Mesenchymal stem cell (in vitro differentiated cells and primary cell): ENCODE data around the gene CD207.

Source experiments
- DNase-seq: peaks from one replicate; pipeline ENCODE4 v3.0.0-alpha.2; 2013
- H2AFZ ChIP-seq: one replicate; pipeline ENCODE4 v1.6.1; 2013; ENCODE audit warnings: low read depth, mild to moderate bottlenecking, control low read depth, inconsistent platforms, low read length, moderate library complexity
- H2AK5ac ChIP-seq: 2 replicates; pipeline ENCODE4 v1.6.1; 2013; ENCODE audit warnings: low read length, moderate library complexity, mild to moderate bottlenecking, inconsistent platforms; ENCODE audit not compliant: severe bottlenecking
- H2BK120ac ChIP-seq: one replicate; pipeline ENCODE4 v1.6.1; 2013; ENCODE audit warnings: low read depth, mild to moderate bottlenecking, inconsistent platforms, low read length, moderate library complexity
- H2BK12ac ChIP-seq, 2 experiments: one replicate each; pipeline ENCODE4 v1.6.1; 2013; ENCODE audit warnings: inconsistent platforms in 2 of 2, low read length in 2 of 2, mild to moderate bottlenecking in 2 of 2, moderate library complexity in 2 of 2, control low read depth in 1 of 2
- H2BK15ac ChIP-seq: one replicate; pipeline ENCODE4 v1.6.1; 2013; ENCODE audit warnings: mild to moderate bottlenecking, low read depth, inconsistent platforms; ENCODE audit not compliant: poor library complexity, severe bottlenecking
- H2BK5ac ChIP-seq: 2 replicates; pipeline ENCODE4 v1.6.1; 2013; ENCODE audit warnings: low read depth, mild to moderate bottlenecking, low read length, control low read depth, inconsistent platforms; ENCODE audit not compliant: poor library complexity, severe bottlenecking
- H3K14ac ChIP-seq, 2 experiments: one replicate each; pipeline ENCODE4 v1.6.1; 2013; ENCODE audit warnings: inconsistent platforms in 2 of 2, low read length in 2 of 2, control low read depth in 1 of 2, mild to moderate bottlenecking in 1 of 2, moderate library complexity in 1 of 2
- H3K18ac ChIP-seq, 2 experiments: one replicate each; pipeline ENCODE4 v1.6.1; 2013; ENCODE audit warnings: inconsistent platforms in 2 of 2, low read length in 2 of 2, control low read depth in 1 of 2, low read depth in 1 of 2, mild to moderate bottlenecking in 1 of 2
- H3K23ac ChIP-seq, 2 experiments: one replicate each; pipeline ENCODE4 v1.6.1; 2013; ENCODE audit warnings: inconsistent platforms in 2 of 2, low read length in 2 of 2, mild to moderate bottlenecking in 2 of 2, moderate library complexity in 2 of 2, control low read depth in 1 of 2
- H3K27ac ChIP-seq: 2 replicates; pipeline ENCODE4 v1.5.1; 2013; ENCODE audit warnings: mild to moderate bottlenecking, moderate library complexity, low read length, control low read depth, inconsistent platforms; ENCODE audit not compliant: poor library complexity, severe bottlenecking
- H3K27me3 ChIP-seq, 2 experiments: 2 replicates each; pipeline versions ENCODE4 v1.6.1 to v1.7.0; 2013; ENCODE audit warnings: low read length in 2 of 2, mild to moderate bottlenecking in 2 of 2, moderate library complexity in 2 of 2, control low read depth in 1 of 2, inconsistent platforms in 1 of 2; ENCODE audit not compliant: control insufficient read depth in 1 of 2, insufficient read depth in 1 of 2
- H3K36me3 ChIP-seq, 2 experiments: 2 replicates each; pipeline versions ENCODE4 v1.6.1 to v1.7.0; 2013; ENCODE audit warnings: low read length in 2 of 2, control low read depth in 1 of 2, inconsistent platforms in 1 of 2, low read depth in 1 of 2, mild to moderate bottlenecking in 1 of 2; ENCODE audit not compliant: insufficient read depth in 2 of 2, control insufficient read depth in 1 of 2
- H3K4ac ChIP-seq, 2 experiments: one replicate each; pipeline ENCODE4 v1.6.1; 2013; ENCODE audit warnings: inconsistent platforms in 2 of 2, low read length in 2 of 2, mild to moderate bottlenecking in 2 of 2, moderate library complexity in 2 of 2, control low read depth in 1 of 2, low read depth in 1 of 2
- H3K4me1 ChIP-seq: 2 replicates; pipeline ENCODE4 v1.6.1; 2013; ENCODE audit warnings: low read depth, low read length, control low read depth; ENCODE audit not compliant: control insufficient read depth, insufficient read depth
- H3K4me2 ChIP-seq: 2 replicates; pipeline ENCODE4 v1.6.1; 2013; ENCODE audit warnings: low read length, mild to moderate bottlenecking, inconsistent platforms; ENCODE audit not compliant: poor library complexity, severe bottlenecking
- H3K4me3 ChIP-seq, 2 experiments: 2 replicates each; pipeline versions ENCODE4 v1.5.1 to v1.7.0; 2013; ENCODE audit warnings: low read length in 2 of 2, mild to moderate bottlenecking in 2 of 2, control low read depth in 1 of 2, low read depth in 1 of 2; ENCODE audit not compliant: insufficient read depth in 1 of 2
- H3K79me1 ChIP-seq: replicated peaks from 2 replicates; pipeline ENCODE4 v1.6.1; 2013; ENCODE audit warnings: mild to moderate bottlenecking, control low read depth, low read length, inconsistent platforms; ENCODE audit not compliant: poor library complexity, severe bottlenecking
- H3K9ac ChIP-seq: 2 replicates; pipeline ENCODE4 v1.7.0; 2013; ENCODE audit warnings: mild to moderate bottlenecking, low read length, moderate library complexity
- H3K9me3 ChIP-seq: 2 replicates; pipeline ENCODE4 v1.7.0; 2013; ENCODE audit warnings: mild to moderate bottlenecking, low read length; ENCODE audit not compliant: control insufficient read depth
- H4K8ac ChIP-seq: one replicate; pipeline ENCODE4 v1.6.1; 2013; ENCODE audit warnings: inconsistent platforms, mild to moderate bottlenecking, low read length, moderate library complexity
- H4K91ac ChIP-seq: one replicate; pipeline ENCODE4 v1.6.1; 2013; ENCODE audit warnings: mild to moderate bottlenecking, low read length, inconsistent platforms
- WGBS: methylation state at CpG from one replicate; pipeline ENCODE4 v1.1.7; 2013; ENCODE audit warnings: mixed read lengths; 5-methylcytosine and 5-hydroxymethylcytosine counted together

The CD207 gene

GRCh38 chr2:70820499-70820898 is 15.1 kb downstream of the CD207 start, which contains the start of gene CLEC4F:
TSS of gene CLEC4F (minus strand) at chr2:70820599. CDS start at chr2:70820523, 76 bp downstream.
- no peak within 1 kb of the TSS for H3K4me2 ChIP-seq
- H2AFZ ChIP-seq, result no peak within 1 kb of the TSS
- H3K14ac ChIP-seq, result no peak within 1 kb of the TSS
- no peaks in the 10 kb centered on the region for H3K4me1 ChIP-seq
- no peak within 1 kb of the TSS for H3K9ac ChIP-seq
- no peak within 1 kb of the TSS for H3K27ac ChIP-seq
- no peak within 1 kb of the TSS for H4K91ac ChIP-seq
- no peak within 1 kb of the TSS for H4K8ac ChIP-seq
- no peaks in the 10 kb centered on the region for H3K79me1 ChIP-seq
- H2BK120ac ChIP-seq, result no peak within 1 kb of the TSS
- H3K9me3 ChIP-seq, result no peaks in the 10 kb centered on the region
- H3K27me3 ChIP-seq, result peaks cover 32 to 62% of the 10 kb centered on the region in 2 experiments
- no peak within 1 kb of the TSS for H3K18ac ChIP-seq
- no peak within 1 kb of the TSS for H3K23ac ChIP-seq
- H3K4ac ChIP-seq, result no peak within 1 kb of the TSS
- H2BK15ac ChIP-seq, result no peak within 1 kb of the TSS
- no peak within 1 kb of the TSS for H3K4me3 ChIP-seq
- 55% methylated on average over 7 of the region's 7 CpGs for WGBS
- H2AK5ac ChIP-seq, result no peak within 1 kb of the TSS
- DNase-seq, result no peak
- H2BK12ac ChIP-seq, result no peak within 1 kb of the TSS
- no peak within 1 kb of the TSS for H2BK5ac ChIP-seq
- H3K36me3 ChIP-seq, result no peaks in the 10 kb centered on the region

GRCh38 chr2:70817284-70817954 is 18.2 kb downstream of the CD207 start:
- Histone ChIP-seq H2BK15ac (no peak overlapping the region), H3K14ac (no peak overlapping the region), H3K4me1 (no peaks in the 10 kb centered on the region), H3K23ac (no peak overlapping the region), H3K4me2 (no peak overlapping the region), H3K79me1 (no peaks in the 10 kb centered on the region), H2BK120ac (no peak overlapping the region), H3K36me3 (no peaks in the 10 kb centered on the region), H2BK12ac (no peak overlapping the region), H3K27ac (no peak overlapping the region), H4K8ac (no peak overlapping the region), H3K9ac (no peak overlapping the region), H3K4me3 (no peak overlapping the region), H3K4ac (no peak overlapping the region), H3K9me3 (no peaks in the 10 kb centered on the region), H3K27me3 (peaks cover 27 to 79% of the 10 kb centered on the region in 2 experiments), H2AFZ (no peak overlapping the region), H4K91ac (no peak overlapping the region), H2BK5ac (no peak overlapping the region), H2AK5ac (no peak overlapping the region), H3K18ac (no peak overlapping the region)
- WGBS, result 89% methylated on average over 3 of the region's 3 CpGs
- DNase-seq, result no peak

- no peak overlapping the region for H3K9ac ChIP-seq
- no peak overlapping the region for H3K23ac ChIP-seq
- H3K36me3 ChIP-seq, result no peaks in the 10 kb centered on the region
- H2BK120ac ChIP-seq, result no peak overlapping the region
- no peak overlapping the region for H4K91ac ChIP-seq
- H3K4me1 ChIP-seq, result no peaks in the 10 kb centered on the region
- no peak overlapping the region for H2BK5ac ChIP-seq
- no peak overlapping the region for H3K4me3 ChIP-seq
- no peak overlapping the region for H2AK5ac ChIP-seq
- no peak overlapping the region for H3K4ac ChIP-seq
- H3K14ac ChIP-seq, result no peak overlapping the region
- no peaks in the 10 kb centered on the region for H3K9me3 ChIP-seq
- no peak overlapping the region for H3K18ac ChIP-seq
- H3K27me3 ChIP-seq, result peaks cover 32 to 79% of the 10 kb centered on the region in 2 experiments
- no peak overlapping the region for H4K8ac ChIP-seq
- DNase-seq, result no peak
- no peak overlapping the region for H2AFZ ChIP-seq
- no peak overlapping the region for H3K27ac ChIP-seq
- H3K79me1 ChIP-seq, result no peaks in the 10 kb centered on the region
- H2BK15ac ChIP-seq, result no peak overlapping the region
- no peak overlapping the region for H3K4me2 ChIP-seq
- no peak overlapping the region for H2BK12ac ChIP-seq
- 63% methylated on average over 4 of the region's 5 CpGs for WGBS
Measured at GRCh38 chr2:70816726-70817125, 18.9 kb downstream of the CD207 start.

- no peak overlapping the region for H2AFZ ChIP-seq
- H3K9ac ChIP-seq, result no peak overlapping the region
- H3K4me2 ChIP-seq, result no peak overlapping the region
- no peak overlapping the region for H3K14ac ChIP-seq
- no peak overlapping the region for H2AK5ac ChIP-seq
- H3K36me3 ChIP-seq, result no peaks in the 10 kb centered on the region
- H3K23ac ChIP-seq, result no peak overlapping the region
- peaks cover 12 to 62% of the 10 kb centered on the region in 2 experiments for H3K27me3 ChIP-seq
- no peak for DNase-seq
- H3K4ac ChIP-seq, result no peak overlapping the region
- H2BK15ac ChIP-seq, result no peak overlapping the region
- no peaks in the 10 kb centered on the region for H3K9me3 ChIP-seq
- no peak overlapping the region for H4K8ac ChIP-seq
- H3K4me1 ChIP-seq, result no peaks in the 10 kb centered on the region
- H4K91ac ChIP-seq, result no peak overlapping the region
- H2BK12ac ChIP-seq, result no peak overlapping the region
- no peak overlapping the region for H3K4me3 ChIP-seq
- no peak overlapping the region for H2BK5ac ChIP-seq
- no peak overlapping the region for H2BK120ac ChIP-seq
- H3K79me1 ChIP-seq, result no peaks in the 10 kb centered on the region
- H3K27ac ChIP-seq, result no peak overlapping the region
- 85% methylated on average over 12 of the region's 12 CpGs for WGBS
- H3K18ac ChIP-seq, result no peak overlapping the region
Measured at GRCh38 chr2:70808983-70809958, 26.3 kb downstream of the CD207 start.
